Activated CD4-positive, alpha-beta T cell treated with anti-CD3 and anti-CD28 coated beads for 36 hours (primary cell): Measurements from ENCODE around the gene ELP4. TPM values are rescaled to one million over a fixed set of nuclear protein-coding genes. Genes with fewer than 3 reads are reported as not detected.
"Not testable (repeated sequence)": the region's sequence is repeated elsewhere in the genome, so short reads cannot be mapped to it uniquely, and the experiment has no call there.

Experiments used
- ATAC-seq: fragments of 200-7000 bp; cut with Tn5 transposase; one replicate; pipeline ENCODE4 v1.10.0; 2021; ENCODE audit warnings: mild to moderate bottlenecking, moderate library complexity
- CTCF ChIA-PET: fragments of 350-600 bp; sonication (Branson Sonifier 250); formaldehyde crosslinking; loops from one replicate; lab custom pipeline; 2021; ENCODE audit warnings: antibody characterized with exemption; lab: Charles Lee
- POLR2A ChIA-PET: fragments of 350-600 bp; sonication (Branson Sonifier 250); formaldehyde crosslinking; loops from one replicate; lab custom pipeline; 2021; ENCODE audit warnings: antibody characterized with exemption, inconsistent platforms; lab: Charles Lee
- DNase-seq: peaks from one replicate; pipeline ENCODE4 v3.0.0-alpha.2; 2020
- H3K27ac Mint-ChIP-seq: one replicate; pipeline ENCODE4 v1.8.0; 2021; ENCODE audit warnings: mixed read lengths
- H3K27me3 Mint-ChIP-seq: one replicate; pipeline ENCODE4 v1.8.0; 2021; ENCODE audit warnings: mixed read lengths
- H3K36me3 Mint-ChIP-seq: one replicate; pipeline ENCODE4 v1.8.0; 2021; ENCODE audit warnings: low read depth, mixed read lengths
- H3K4me1 Mint-ChIP-seq: one replicate; pipeline ENCODE4 v1.8.0; 2021; ENCODE audit warnings: mixed read lengths
- H3K4me3 Mint-ChIP-seq: one replicate; pipeline ENCODE4 v1.8.0; 2021; ENCODE audit warnings: mild to moderate bottlenecking, moderate library complexity, mixed read lengths
- H3K9me3 Mint-ChIP-seq: one replicate; pipeline ENCODE4 v1.8.0; 2021; ENCODE audit warnings: low read depth, mixed read lengths
- intact Hi-C, 2 experiments: fragments of 100-400 bp; cut with DNase I in 1 of 2; cut with micrococcal nuclease in 1 of 2; formaldehyde crosslinking; loops; one replicate each; pipeline versions ENCODE4 v1.14.2 to v1.15.1; 2022 to 2024; cut with DNase I, micrococcal nuclease
- total RNA-seq, 2 experiments: library from RNA; stranded (reverse); gene quantifications; one replicate each; pipeline ENCODE4 v1.2.3, GENCODE V29; 2021

ELP4 gene
- total RNA-seq, 2 experiments from 2014 or later, result 21.9 to 30.9 TPM

- ChIA-PET POLR2A (no interaction called here), CTCF (no interaction called here)
- Mint-ChIP-seq H3K9me3 (no peaks in the 10 kb centered on the region), H3K4me3 (no peak overlapping the region), H3K36me3 (peaks cover 6% of the 10 kb centered on the region), H3K27me3 (no peaks in the 10 kb centered on the region), H3K4me1 (peaks cover 2% of the 10 kb centered on the region), H3K27ac (no peak overlapping the region)
- no peak for ATAC-seq
- intact Hi-C loops, result no loop called here
- no peak for DNase-seq
Observed at GRCh38 chr11:31711137-31711536, 201.6 kb downstream of the ELP4 start.

GRCh38 chr11:31712851-31713250, 203.3 kb downstream of the ELP4 start:
- ATAC-seq, result no peak
- intact Hi-C loops, result no loop called here
- H3K4me1 Mint-ChIP-seq, result peaks cover 2% of the 10 kb centered on the region
- no peak overlapping the region for H3K4me3 Mint-ChIP-seq
- H3K9me3 Mint-ChIP-seq, result no peaks in the 10 kb centered on the region
- CTCF ChIA-PET, result no interaction called here
- POLR2A ChIA-PET, result no interaction called here
- DNase-seq, result no peak
- H3K27ac Mint-ChIP-seq, result no peak overlapping the region
- H3K36me3 Mint-ChIP-seq, result peaks cover 3% of the 10 kb centered on the region
- no peaks in the 10 kb centered on the region for H3K27me3 Mint-ChIP-seq

- Mint-ChIP-seq H3K36me3 (no peaks in the 10 kb centered on the region), H3K4me3 (no peak overlapping the region), H3K9me3 (no peaks in the 10 kb centered on the region), H3K27ac (no peak overlapping the region), H3K27me3 (no peaks in the 10 kb centered on the region), H3K4me1 (peaks cover 2% of the 10 kb centered on the region)
- ChIA-PET POLR2A (no interaction called here), CTCF (no interaction called here)
- DNase-seq (no peak), ATAC-seq (no peak)
- intact Hi-C loops, result no loop called here
Observed at GRCh38 chr11:31714840-31715239, 205.3 kb downstream of the ELP4 start.

- no peak for ATAC-seq
- intact Hi-C loops, result no loop called here
- DNase-seq, result no peak
- Mint-ChIP-seq H3K4me3 (no peak overlapping the region), H3K27me3 (no peaks in the 10 kb centered on the region), H3K27ac (no peak overlapping the region), H3K4me1 (no peaks in the 10 kb centered on the region), H3K9me3 (no peaks in the 10 kb centered on the region), H3K36me3 (peaks cover 15% of the 10 kb centered on the region)
- CTCF ChIA-PET, result no interaction called here
- POLR2A ChIA-PET, result no interaction called here
Observed at GRCh38 chr11:31720225-31720624, 210.7 kb downstream of the ELP4 start.

- no peak for ATAC-seq
- DNase-seq, result no peak
- POLR2A ChIA-PET, result no interaction called here
Observed at GRCh38 chr11:31720671-31721365, 211.3 kb downstream of the ELP4 start.

GRCh38 chr11:31722754-31723153, 213.2 kb downstream of the ELP4 start:
- DNase-seq (no peak), ATAC-seq (no peak)
- ChIA-PET CTCF (no interaction called here), POLR2A (no interaction called here)
- Mint-ChIP-seq H3K9me3 (no peaks in the 10 kb centered on the region), H3K27ac (no peak overlapping the region), H3K36me3 (peaks cover 19% of the 10 kb centered on the region), H3K4me3 (no peak overlapping the region), H3K4me1 (no peaks in the 10 kb centered on the region), H3K27me3 (no peaks in the 10 kb centered on the region)
- intact Hi-C loops, result no loop called here

More at GRCh38 chr11:31720671-31721365, 211.3 kb downstream of the ELP4 start:
- CTCF ChIA-PET, result interaction anchor here (0.6 kb wide), 1 partner anchor 218 kb away, joined by 3 read pairs; no protein-coding TSS in a partner anchor
- Mint-ChIP-seq H3K9me3 (no peaks in the 10 kb centered on the region), H3K4me3 (no peak overlapping the region), H3K36me3 (peaks cover 19% of the 10 kb centered on the region), H3K4me1 (no peaks in the 10 kb centered on the region), H3K27me3 (no peaks in the 10 kb centered on the region), H3K27ac (no peak overlapping the region)
- intact Hi-C loops, result no loop called here

- intact Hi-C loops, result no loop called here
- no peaks in the 10 kb centered on the region for H3K9me3 Mint-ChIP-seq
- ATAC-seq (no peak), DNase-seq (no peak)
- ChIA-PET CTCF (no interaction called here), POLR2A (interaction anchor here (0.6 kb wide), 1 partner anchor 214 kb away, joined by 3 read pairs; no protein-coding TSS in a partner anchor)
- H3K27me3 Mint-ChIP-seq, result no peaks in the 10 kb centered on the region
- no peak overlapping the region for H3K4me3 Mint-ChIP-seq
- H3K27ac Mint-ChIP-seq, result no peak overlapping the region
- no peaks in the 10 kb centered on the region for H3K4me1 Mint-ChIP-seq
- H3K36me3 Mint-ChIP-seq, result peaks cover 19% of the 10 kb centered on the region
Observed at GRCh38 chr11:31725176-31725575, 215.6 kb downstream of the ELP4 start.

- H3K4me3 Mint-ChIP-seq, result no peak overlapping the region
- CTCF ChIA-PET, result interaction anchor here (1.1 kb wide), 1 partner anchor 20 kb away, joined by 3 read pairs; no protein-coding TSS in a partner anchor
- no peaks in the 10 kb centered on the region for H3K27me3 Mint-ChIP-seq
- POLR2A ChIA-PET, result no interaction called here
- intact Hi-C loops, result no loop called here
- H3K9me3 Mint-ChIP-seq, result peaks cover 11% of the 10 kb centered on the region
- ATAC-seq (no peak), DNase-seq (no peak)
- no peaks in the 10 kb centered on the region for H3K4me1 Mint-ChIP-seq
- H3K36me3 Mint-ChIP-seq, result peaks cover 14% of the 10 kb centered on the region
- no peak overlapping the region for H3K27ac Mint-ChIP-seq
Observed at GRCh38 chr11:31728432-31728831, 218.9 kb downstream of the ELP4 start.

- H3K9me3 Mint-ChIP-seq, result peaks cover 26% of the 10 kb centered on the region
- DNase-seq (no peak), ATAC-seq (no peak)
- POLR2A ChIA-PET, result no interaction called here
- H3K36me3 Mint-ChIP-seq, result peaks cover 7% of the 10 kb centered on the region
- intact Hi-C loops, result no loop called here
- no peak overlapping the region for H3K27ac Mint-ChIP-seq
- H3K4me3 Mint-ChIP-seq, result no peak overlapping the region
- no peaks in the 10 kb centered on the region for H3K4me1 Mint-ChIP-seq
- no peaks in the 10 kb centered on the region for H3K27me3 Mint-ChIP-seq
- CTCF ChIA-PET, result no interaction called here
Observed at GRCh38 chr11:31740131-31740530, 230.6 kb downstream of the ELP4 start.

GRCh38 chr11:31740731-31741368, 231.3 kb downstream of the ELP4 start:
- DNase-seq, H3K4me3 Mint-ChIP-seq, H3K27me3 Mint-ChIP-seq, CTCF ChIA-PET, POLR2A ChIA-PET, ATAC-seq, H3K4me1 Mint-ChIP-seq, H3K27ac Mint-ChIP-seq, intact Hi-C loops, H3K36me3 Mint-ChIP-seq: not testable (repeated sequence)
- peaks cover 24% of the 10 kb centered on the region for H3K9me3 Mint-ChIP-seq

GRCh38 chr11:31747581-31747980, 238.0 kb downstream of the ELP4 start:
- CTCF ChIA-PET, result interaction anchor here (0.7 kb wide), 1 partner anchor 659 kb away, joined by 3 read pairs; no protein-coding TSS in a partner anchor
- Mint-ChIP-seq H3K27ac (no peak overlapping the region), H3K27me3 (no peaks in the 10 kb centered on the region), H3K4me1 (no peaks in the 10 kb centered on the region), H3K9me3 (peaks cover 9% of the 10 kb centered on the region), H3K36me3 (no peaks in the 10 kb centered on the region), H3K4me3 (no peak overlapping the region)
- POLR2A ChIA-PET, result no interaction called here
- intact Hi-C loops, result no loop called here
- DNase-seq (no peak), ATAC-seq (no peak)

- H3K27me3 Mint-ChIP-seq, result no peaks in the 10 kb centered on the region
- H3K27ac Mint-ChIP-seq, result no peak overlapping the region
- H3K36me3 Mint-ChIP-seq, result peaks cover 1% of the 10 kb centered on the region
- ChIA-PET CTCF (no interaction called here), POLR2A (no interaction called here)
- H3K4me1 Mint-ChIP-seq, result no peaks in the 10 kb centered on the region
- intact Hi-C loops, result no loop called here
- ATAC-seq (no peak), DNase-seq (no peak)
- H3K9me3 Mint-ChIP-seq, result no peaks in the 10 kb centered on the region
- H3K4me3 Mint-ChIP-seq, result no peak overlapping the region
Observed at GRCh38 chr11:31757260-31757835, 247.8 kb downstream of the ELP4 start.
